Keratinocyte (primary cell): ENCODE measurements around the gene C5orf52. TPM values are rescaled to one million over a fixed set of nuclear protein-coding genes. Genes with fewer than 3 reads are reported as not detected.

ENCODE experiments used
- DNase-seq: peaks from one replicate; pipeline ENCODE4 v3.0.0-alpha.2; 2011; ENCODE audit warnings: low read depth, missing footprints, low spot score
- FAIRE-seq: peaks from 2 replicates; lab custom pipeline; 2011; peaks lifted over from hg19 to GRCh38; lab: Jason Lieb, UNC
- H2AFZ ChIP-seq: 2 replicates; pipeline ENCODE4 v1.6.0; 2012; ENCODE audit warnings: low read length, control low read depth, inconsistent platforms; ENCODE audit not compliant: control insufficient read depth
- H3K27ac ChIP-seq: 2 replicates; pipeline ENCODE4 v1.5.1; 2011; ENCODE audit warnings: low read length; ENCODE audit not compliant: control insufficient read depth, insufficient read depth
- H3K27me3 ChIP-seq: 3 replicates; pipeline ENCODE4 v1.6.0; 2011; ENCODE audit warnings: low read length; ENCODE audit not compliant: control insufficient read depth, insufficient read depth; ENCODE audit errors: extremely low read depth
- H3K36me3 ChIP-seq, 2 experiments: 2 replicates in 1 of 2; 3 replicates in 1 of 2; pipeline ENCODE4 v1.5.1; 2011; ENCODE audit warnings: low read length in 2 of 2, mild to moderate bottlenecking in 1 of 2; ENCODE audit not compliant: control insufficient read depth in 2 of 2, insufficient read depth in 2 of 2; ENCODE audit errors: extremely low read depth in 1 of 2
- H3K4me1 ChIP-seq: 3 replicates; pipeline ENCODE4 v1.5.1; 2011; ENCODE audit warnings: low read length; ENCODE audit not compliant: control insufficient read depth, insufficient read depth; ENCODE audit errors: extremely low read depth
- H3K4me2 ChIP-seq: 3 replicates; pipeline ENCODE4 v1.6.0; 2011; ENCODE audit warnings: low read depth, low read length; ENCODE audit not compliant: control insufficient read depth, insufficient read depth; ENCODE audit errors: extremely low read depth
- H3K4me3 ChIP-seq, 3 experiments: fragments of 200-600 bp in 1 of 3; sonication (generic) in 1 of 3; 2 replicates in 2 of 3; 3 replicates in 1 of 3; pipeline ENCODE4 v1.5.1; 2011 to 2016; ENCODE audit warnings: low read length in 3 of 3, mild to moderate bottlenecking in 3 of 3, control low read depth in 2 of 3, inconsistent platforms in 1 of 3, low read depth in 1 of 3, mixed read lengths in 1 of 3, mixed run types in 1 of 3, moderate library complexity in 1 of 3; ENCODE audit not compliant: control insufficient read depth in 2 of 3, insufficient read depth in 2 of 3; ENCODE audit errors: extremely low read depth in 1 of 3
- H3K79me2 ChIP-seq: 2 replicates; pipeline ENCODE4 v1.6.0; 2012; ENCODE audit warnings: low read length; ENCODE audit not compliant: control insufficient read depth, insufficient read depth
- H3K9ac ChIP-seq: 3 replicates; pipeline ENCODE4 v1.6.0; 2011; ENCODE audit warnings: low read length; ENCODE audit not compliant: control insufficient read depth, insufficient read depth; ENCODE audit errors: extremely low read depth
- H3K9me1 ChIP-seq: 3 replicates; pipeline ENCODE4 v1.6.0; 2011; ENCODE audit warnings: low read length; ENCODE audit not compliant: control insufficient read depth, insufficient read depth; ENCODE audit errors: extremely low read depth
- H3K9me3 ChIP-seq: 2 replicates; pipeline ENCODE4 v1.5.1; 2012; ENCODE audit warnings: low read depth, low read length; ENCODE audit not compliant: control insufficient read depth
- H4K20me1 ChIP-seq: 3 replicates; pipeline ENCODE4 v1.6.0; 2011; ENCODE audit warnings: low read length; ENCODE audit not compliant: control insufficient read depth, insufficient read depth; ENCODE audit errors: extremely low read depth
- EZH2 ChIP-seq: IDR thresholded peaks from one replicate; pipeline ENCODE4 v1.6.1; 2012; ENCODE audit warnings: inconsistent platforms, mild to moderate bottlenecking, low read length, moderate library complexity
- dilution Hi-C: fragments of 300-500 bp; cut with MboI; formaldehyde crosslinking; loops from one replicate; pipeline ENCODE4 v1.7.0; 2020; ENCODE audit warnings: low sequenced_read_pairs; ENCODE audit not compliant: extremely low pct_ligation_motif_present
- polyA plus RNA-seq, 5 experiments: library from polyadenylated mRNA; depleted of rRNA in 3 of 5; stranded (reverse) in 3 of 5; stranded (forward) in 1 of 5; unstranded in 1 of 5; fragments of >200 nt; gene quantifications; 1 replicate in 1 of 5; 2 replicates in 3 of 5; 3 replicates in 1 of 5; pipeline versions ENCODE4 v1.2.1 to v1.2.3, GENCODE V29; 2011 to 2012; ENCODE audit warnings: missing spikeins in 2 of 5, low read depth in 1 of 5, low replicate concordance in 1 of 5
- TF ChIP-seq, protein P1 (sequence below), 3 experiments: IDR thresholded peaks in 1 of 3; conservative IDR thresholded peaks in 1 of 3; optimal IDR thresholded peaks in 1 of 3; 2 replicates in 2 of 3; 3 replicates in 1 of 3; pipeline versions ENCODE3 to v1.5.1; 2011; ENCODE audit warnings: low read length in 3 of 3, mild to moderate bottlenecking in 3 of 3, moderate library complexity in 2 of 3, control low read depth in 1 of 3, inconsistent platforms in 1 of 3; ENCODE audit not compliant: insufficient read depth in 2 of 3; ENCODE audit errors: extremely low read depth in 1 of 3

C5orf52 gene
- polyA plus RNA-seq, 1 donor (not counting 4 experiments of a cell fraction or from before 2014, with no cell fraction given): not detected

DNA sequence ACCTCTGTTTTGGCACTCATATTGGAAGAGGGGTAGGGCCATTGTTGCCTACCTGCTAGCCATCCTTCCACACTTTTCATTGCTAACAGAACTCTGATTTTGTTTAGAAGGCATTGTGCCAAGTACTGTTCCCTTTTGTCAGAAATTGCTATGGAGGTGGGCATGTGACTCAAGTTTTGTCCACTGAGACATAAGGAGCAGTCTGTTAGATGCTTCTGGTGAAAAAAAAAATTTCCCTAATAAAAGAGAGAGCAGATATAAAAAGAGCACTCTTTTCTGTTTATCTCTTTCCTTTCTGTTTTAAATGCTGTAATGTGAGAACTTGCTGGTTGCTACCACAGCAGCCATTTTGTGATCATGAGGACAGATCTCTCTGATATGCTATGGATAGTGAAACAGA, 38.0 kb downstream of the C5orf52 start:
- Histone ChIP-seq H4K20me1 (no peaks in the 10 kb centered on the region), H3K36me3 (no peaks in the 10 kb centered on the region), H3K27me3 (no peaks in the 10 kb centered on the region), H3K9ac (no peak overlapping the region), H3K27ac (no peak overlapping the region), H3K9me3 (no peaks in the 10 kb centered on the region), H3K4me1 (no peaks in the 10 kb centered on the region), H3K4me2 (no peak overlapping the region), H3K4me3 (no peak overlapping the region), H2AFZ (no peak overlapping the region), H3K9me1 (no peaks in the 10 kb centered on the region), H3K79me2 (no peaks in the 10 kb centered on the region)
- DNase-seq (no peak), FAIRE-seq (no peak)
- TF ChIP-seq, protein P1, sequence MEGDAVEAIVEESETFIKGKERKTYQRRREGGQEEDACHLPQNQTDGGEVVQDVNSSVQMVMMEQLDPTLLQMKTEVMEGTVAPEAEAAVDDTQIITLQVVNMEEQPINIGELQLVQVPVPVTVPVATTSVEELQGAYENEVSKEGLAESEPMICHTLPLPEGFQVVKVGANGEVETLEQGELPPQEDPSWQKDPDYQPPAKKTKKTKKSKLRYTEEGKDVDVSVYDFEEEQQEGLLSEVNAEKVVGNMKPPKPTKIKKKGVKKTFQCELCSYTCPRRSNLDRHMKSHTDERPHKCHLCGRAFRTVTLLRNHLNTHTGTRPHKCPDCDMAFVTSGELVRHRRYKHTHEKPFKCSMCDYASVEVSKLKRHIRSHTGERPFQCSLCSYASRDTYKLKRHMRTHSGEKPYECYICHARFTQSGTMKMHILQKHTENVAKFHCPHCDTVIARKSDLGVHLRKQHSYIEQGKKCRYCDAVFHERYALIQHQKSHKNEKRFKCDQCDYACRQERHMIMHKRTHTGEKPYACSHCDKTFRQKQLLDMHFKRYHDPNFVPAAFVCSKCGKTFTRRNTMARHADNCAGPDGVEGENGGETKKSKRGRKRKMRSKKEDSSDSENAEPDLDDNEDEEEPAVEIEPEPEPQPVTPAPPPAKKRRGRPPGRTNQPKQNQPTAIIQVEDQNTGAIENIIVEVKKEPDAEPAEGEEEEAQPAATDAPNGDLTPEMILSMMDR (optimal IDR thresholded peaks at IDR 0.05 in 1 of 3, IDR thresholded peaks at IDR 0.05 in 1 of 3, conservative IDR thresholded peaks at IDR 0.05 in 1 of 3; ENCODE audit: extremely low read depth in 1 of 3, insufficient read depth in 2 of 3, low read length in 3 of 3): no peak
- no peak for TF ChIP-seq EZH2
- dilution Hi-C loops: no loop called here

DNA sequence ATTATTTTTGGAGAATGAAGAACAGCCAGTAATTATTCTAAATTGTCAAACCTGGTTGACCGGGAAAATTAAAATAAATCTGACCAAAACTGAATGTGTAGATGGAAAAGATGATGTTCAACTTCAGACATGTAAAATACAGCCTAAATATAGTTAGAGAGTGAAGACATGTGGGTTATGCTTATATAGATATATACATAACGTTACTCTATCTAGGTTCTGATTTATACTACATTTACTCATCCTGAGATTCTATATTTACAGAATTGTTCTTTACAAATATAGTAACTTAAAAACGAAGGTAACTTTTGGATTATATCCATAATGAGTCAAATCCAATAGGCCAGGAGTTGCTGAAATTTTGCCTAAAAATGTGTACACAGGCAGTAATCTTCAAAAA, 39.1 kb downstream of the C5orf52 start:
- no peak overlapping the region for H3K4me2 ChIP-seq
- no peaks in the 10 kb centered on the region for H3K9me1 ChIP-seq

More for the DNA sequence above, 39.1 kb downstream of the C5orf52 start:
- H3K27ac ChIP-seq: no peak overlapping the region
- H4K20me1 ChIP-seq: no peaks in the 10 kb centered on the region
- no peaks in the 10 kb centered on the region for H3K27me3 ChIP-seq
- H2AFZ ChIP-seq: no peak overlapping the region
- no peak overlapping the region for H3K9ac ChIP-seq
- no peaks in the 10 kb centered on the region for H3K9me3 ChIP-seq
- no peak for FAIRE-seq
- H3K4me1 ChIP-seq: no peaks in the 10 kb centered on the region
- DNase-seq: no peak
- no peak for TF ChIP-seq EZH2
- TF ChIP-seq, protein P1 (optimal IDR thresholded peaks at IDR 0.05 in 1 of 3, IDR thresholded peaks at IDR 0.05 in 1 of 3, conservative IDR thresholded peaks at IDR 0.05 in 1 of 3; ENCODE audit: extremely low read depth in 1 of 3, insufficient read depth in 2 of 3, low read length in 3 of 3): no peak
- H3K79me2 ChIP-seq: no peaks in the 10 kb centered on the region
- no peak overlapping the region for H3K4me3 ChIP-seq
- H3K36me3 ChIP-seq: no peaks in the 10 kb centered on the region
- dilution Hi-C loops: no loop called here
